ENCODE results near the gene ANKLE1. TPM values are rescaled to one million over a fixed set of nuclear protein-coding genes. Genes with fewer than 3 reads are reported as not detected.

The ANKLE1 gene
- total RNA-seq, 4 donors from 2014 or later = 0.07 to 1.1 (median 0.36) TPM

DNA sequence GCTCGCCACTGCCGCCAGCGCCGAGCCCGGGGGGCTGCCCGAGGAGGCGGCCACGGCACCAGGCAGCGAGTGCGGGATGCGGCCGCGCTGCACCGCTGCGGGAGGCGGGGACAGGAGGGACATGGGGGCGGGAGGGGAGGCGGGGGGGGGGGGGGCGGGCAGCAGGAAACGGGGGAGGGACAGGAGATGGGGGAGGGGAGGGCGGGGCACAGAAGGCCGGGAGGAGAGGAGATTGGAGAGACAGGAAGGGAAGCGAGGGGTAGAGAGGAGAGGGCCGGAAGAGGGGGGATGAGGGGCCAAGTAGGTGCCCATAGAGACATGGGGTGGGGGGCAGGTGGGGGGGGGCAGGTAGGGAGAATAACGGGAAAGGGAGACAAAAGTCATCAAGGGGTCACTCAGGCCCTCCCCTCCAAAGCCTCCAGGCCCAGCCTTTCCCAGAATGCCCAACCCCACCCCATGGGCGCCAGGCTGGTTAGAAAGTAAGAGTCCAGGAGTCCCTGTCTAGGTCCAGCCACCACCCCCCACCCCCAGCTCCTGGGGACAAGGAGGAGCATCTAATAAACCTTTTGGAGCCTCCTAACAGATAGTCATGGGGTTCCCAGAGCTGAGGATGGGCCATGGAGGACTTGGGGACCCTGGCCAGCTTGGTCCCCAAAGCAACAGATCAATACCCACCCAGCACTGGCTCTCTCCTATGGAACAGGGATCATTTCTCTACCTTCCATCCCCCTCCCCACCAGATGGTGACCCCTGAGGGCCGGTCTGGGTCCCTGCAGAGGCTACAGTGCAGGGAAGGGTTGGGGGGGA lies 45.5 kb upstream of the ANKLE1 start:
- TF ChIP-seq POLR2A (IDR thresholded peaks at IDR 0.05) = no peak
- TF ChIP-seq, protein P1, sequence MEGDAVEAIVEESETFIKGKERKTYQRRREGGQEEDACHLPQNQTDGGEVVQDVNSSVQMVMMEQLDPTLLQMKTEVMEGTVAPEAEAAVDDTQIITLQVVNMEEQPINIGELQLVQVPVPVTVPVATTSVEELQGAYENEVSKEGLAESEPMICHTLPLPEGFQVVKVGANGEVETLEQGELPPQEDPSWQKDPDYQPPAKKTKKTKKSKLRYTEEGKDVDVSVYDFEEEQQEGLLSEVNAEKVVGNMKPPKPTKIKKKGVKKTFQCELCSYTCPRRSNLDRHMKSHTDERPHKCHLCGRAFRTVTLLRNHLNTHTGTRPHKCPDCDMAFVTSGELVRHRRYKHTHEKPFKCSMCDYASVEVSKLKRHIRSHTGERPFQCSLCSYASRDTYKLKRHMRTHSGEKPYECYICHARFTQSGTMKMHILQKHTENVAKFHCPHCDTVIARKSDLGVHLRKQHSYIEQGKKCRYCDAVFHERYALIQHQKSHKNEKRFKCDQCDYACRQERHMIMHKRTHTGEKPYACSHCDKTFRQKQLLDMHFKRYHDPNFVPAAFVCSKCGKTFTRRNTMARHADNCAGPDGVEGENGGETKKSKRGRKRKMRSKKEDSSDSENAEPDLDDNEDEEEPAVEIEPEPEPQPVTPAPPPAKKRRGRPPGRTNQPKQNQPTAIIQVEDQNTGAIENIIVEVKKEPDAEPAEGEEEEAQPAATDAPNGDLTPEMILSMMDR (IDR thresholded peaks at IDR 0.05) = no peak
- no peak for DNase-seq (ENCODE audit: low spot score in 2 of 2)
- intact Hi-C loops (cut with DNase I; ENCODE audit: low total_unique reads) = no loop called here
- H3K4me3 ChIP-seq (ENCODE audit: low read depth, poor library complexity, severe bottlenecking) = no peak overlapping the region
- WGBS, 2 donors = 10 to 38% methylated on average over 4 to 8 of the region's 27 CpGs

DNA sequence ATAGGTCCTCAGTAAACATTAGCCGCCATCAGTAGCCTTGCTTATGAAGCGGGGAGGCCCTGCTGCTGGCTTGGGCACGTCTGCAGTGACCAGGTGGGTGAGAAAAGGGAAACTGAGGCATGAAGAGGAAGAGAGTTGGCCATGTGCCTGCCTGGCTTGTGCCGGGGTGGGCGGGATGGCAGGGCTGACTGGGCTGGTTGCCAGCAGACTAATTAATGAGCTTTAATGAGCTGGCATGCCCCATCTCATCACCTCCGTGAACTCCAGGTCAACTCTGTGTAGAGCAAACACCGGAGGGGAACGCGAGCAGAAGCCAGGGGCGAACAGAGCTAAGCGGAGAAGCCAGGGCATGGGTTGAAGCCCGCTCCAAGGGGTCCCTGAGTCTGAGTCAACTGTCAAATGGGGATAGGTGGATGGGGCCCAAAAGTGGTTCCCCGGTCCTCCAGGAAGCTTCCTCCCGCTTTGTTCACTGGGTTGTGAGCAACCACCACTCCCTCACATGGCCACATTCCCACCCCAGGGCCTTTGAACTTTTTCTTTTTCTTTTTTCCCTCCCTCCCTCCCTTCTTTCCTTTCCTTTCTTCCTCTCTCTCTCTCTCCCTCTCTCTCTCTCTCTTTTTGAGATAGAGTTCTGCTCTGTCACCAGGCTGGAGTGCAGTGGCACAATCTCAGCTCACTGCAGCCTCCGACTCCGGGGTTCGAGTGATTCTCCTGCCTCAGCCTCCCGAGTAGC lies 44.7 kb upstream of the ANKLE1 start:
- intact Hi-C loops (cut with DNase I; ENCODE audit: low total_unique reads) = no loop called here

DNA sequence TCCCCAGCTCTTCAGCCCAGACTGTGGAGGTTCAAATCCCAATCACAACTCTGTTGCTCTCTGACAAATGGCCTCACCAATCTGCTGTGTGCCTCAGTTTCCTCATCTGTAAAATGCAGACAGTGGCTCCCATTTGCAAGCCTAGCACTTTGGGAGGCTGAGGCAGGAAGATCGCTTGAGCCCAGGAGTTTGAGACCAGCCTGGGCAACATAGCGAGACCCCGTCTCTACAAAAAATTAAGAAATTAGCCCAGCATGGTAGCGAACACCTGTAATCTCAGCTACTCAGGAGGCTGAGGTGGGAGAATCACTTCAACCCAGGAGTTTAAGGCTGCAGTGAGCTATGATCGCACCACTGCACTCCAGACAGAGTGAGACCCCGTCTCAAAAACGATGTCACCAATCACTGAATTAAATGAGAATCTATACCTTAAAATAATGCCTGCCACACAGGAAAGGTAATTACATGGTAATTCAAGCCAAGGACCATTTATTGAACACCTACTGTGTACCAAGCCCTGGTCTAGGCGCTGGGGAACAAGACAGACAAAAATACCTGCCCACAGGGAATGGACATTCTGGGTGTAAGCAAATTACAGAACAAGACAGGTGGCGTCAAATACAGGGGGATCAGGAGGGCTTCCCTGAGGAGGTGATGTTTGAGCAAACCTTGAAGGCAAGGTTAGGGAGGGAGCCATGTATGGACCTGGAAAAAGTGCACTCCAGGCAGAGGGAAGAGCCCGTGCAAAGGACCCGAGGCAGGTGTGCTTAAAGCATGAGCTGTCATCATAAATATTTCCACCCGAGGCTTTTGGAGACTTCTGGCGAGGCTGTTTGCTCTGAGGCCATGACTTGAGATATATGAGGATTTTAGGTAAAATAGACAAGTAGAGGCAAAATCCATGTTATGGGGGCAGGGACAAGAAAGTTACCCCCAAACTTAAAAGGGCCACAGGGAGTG lies 43.7 kb upstream of the ANKLE1 start:
- no peak overlapping the region for H3K4me3 ChIP-seq (ENCODE audit: low read depth, poor library complexity, severe bottlenecking)
- no peak for DNase-seq (ENCODE audit: low spot score in 2 of 2)
- WGBS, 2 donors = 88 to 91% methylated on average over 13 of the region's 13 CpGs
- TF ChIP-seq, protein P1 (IDR thresholded peaks at IDR 0.05) = no peak
- no peak for TF ChIP-seq POLR2A (IDR thresholded peaks at IDR 0.05)
- intact Hi-C loops (cut with DNase I; ENCODE audit: low total_unique reads) = no loop called here

More for the DNA sequence above, 44.7 kb upstream of the ANKLE1 start:
- H3K4me3 ChIP-seq (ENCODE audit: low read depth, poor library complexity, severe bottlenecking) = no peak overlapping the region
- no peak for DNase-seq (ENCODE audit: low spot score in 2 of 2)
- 80 to 83% methylated on average over 18 of the region's 18 CpGs for WGBS, 2 donors
- TF ChIP-seq, protein P1 (IDR thresholded peaks at IDR 0.05) = no peak
- TF ChIP-seq POLR2A (IDR thresholded peaks at IDR 0.05) = no peak

- 72 to 74% methylated on average over 24 of the region's 24 CpGs for WGBS, 2 donors
- no peak for TF ChIP-seq POLR2A (IDR thresholded peaks at IDR 0.05)
- TF ChIP-seq, protein P1 (IDR thresholded peaks at IDR 0.05) = no peak
- no peak for DNase-seq (ENCODE audit: low spot score in 2 of 2)
Observed at GRCh38 chr19:17240062-17240752, 41.5 kb upstream of the ANKLE1 start.

DNA sequence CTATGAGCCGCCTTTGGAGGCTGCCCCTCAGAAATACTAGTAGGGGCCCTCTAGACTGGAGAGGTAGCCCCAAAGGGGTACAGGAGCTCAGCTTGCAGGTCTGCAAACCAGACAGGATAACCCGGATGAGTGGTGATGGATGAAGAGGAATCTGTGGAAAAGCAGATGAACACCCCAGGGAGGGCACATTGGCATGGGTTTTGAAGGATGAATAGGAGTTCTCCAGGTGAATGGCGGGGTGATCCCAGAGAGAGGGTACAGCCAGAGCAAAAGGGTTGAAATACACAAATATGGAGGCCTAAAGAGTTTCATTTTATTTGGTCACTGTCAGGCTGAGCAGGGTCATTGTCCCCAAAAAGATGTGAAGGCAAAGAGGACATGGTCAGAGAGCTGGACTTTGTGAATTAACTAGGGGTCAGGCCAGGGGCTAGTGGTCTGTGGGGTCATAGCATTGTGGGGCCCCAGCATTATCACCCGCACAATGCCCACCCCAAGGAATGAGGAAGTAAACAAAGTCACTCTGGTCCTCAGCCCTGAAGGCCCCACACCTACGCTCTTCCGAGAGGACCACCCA lies 40.8 kb upstream of the ANKLE1 start:
- no peak overlapping the region for H3K4me3 ChIP-seq (ENCODE audit: low read depth, poor library complexity, severe bottlenecking)
- intact Hi-C loops (cut with DNase I; ENCODE audit: low total_unique reads) = no loop called here
- DNase-seq (ENCODE audit: low spot score in 2 of 2) = no peak
- 97% methylated on average over 5 to 6 of the region's 6 CpGs for WGBS, 2 donors
- no peak for TF ChIP-seq POLR2A (IDR thresholded peaks at IDR 0.05)
- TF ChIP-seq, protein P1 (IDR thresholded peaks at IDR 0.05) = no peak

More at GRCh38 chr19:17240062-17240752, 41.5 kb upstream of the ANKLE1 start:
- intact Hi-C loops (cut with DNase I; ENCODE audit: low total_unique reads) = no loop called here
- H3K4me3 ChIP-seq (ENCODE audit: low read depth, poor library complexity, severe bottlenecking) = no peak overlapping the region
